Renal pelvis (tissue), 12 donors: ENCODE measurements around the gene CELF6. TPM values are rescaled to one million over a fixed set of nuclear protein-coding genes. Genes with fewer than 3 reads are reported as not detected.

Source experiments
- DNase-seq: peaks from one replicate; pipeline ENCODE4 v3.0.0-alpha.2; 2013
- long read RNA-seq, 16 experiments: transcript quantifications; one replicate each; lab custom pipeline, GENCODE V29; 2026
- polyA plus RNA-seq, 3 donors: library from polyadenylated mRNA; unstranded; fragments of 120-200 nt; gene quantifications; one replicate each; pipeline ENCODE4 v1.2.1, GENCODE V29; 2013; ENCODE audit not compliant: insufficient read length in 3 of 3

The CELF6 gene
- 1 to 10 TPM; 3.5 to 5.2 (median 5.0) TPM for polyA plus RNA-seq
- long read RNA-seq, donor 1 = 0 reads
- long read RNA-seq, donor 2 = 0 reads
- long read RNA-seq, donor 3 = 0 reads
- long read RNA-seq, donor 4 = 0 reads
- long read RNA-seq, donor 5 = 0 reads
- long read RNA-seq, donor 6 = 0 reads
- long read RNA-seq, donor 7 = 0 reads
- long read RNA-seq, donor 8 = 0 reads
- long read RNA-seq, donor 9 = 0 reads
- long read RNA-seq, donor 10, partial matches to known transcripts = 0 of 1 reads
- long read RNA-seq, donor 10, other reads (novel, unspliced or antisense) = 0 of 1 reads
- long read RNA-seq, donor 11 = 0 reads
- long read RNA-seq, donor 12 = 0 reads
- long read RNA-seq, donor 13 = 0 reads
- long read RNA-seq, donor 14 = 0 reads
- long read RNA-seq, donor 15 = 0 reads
- long read RNA-seq, donor 16 = 0 reads

DNA sequence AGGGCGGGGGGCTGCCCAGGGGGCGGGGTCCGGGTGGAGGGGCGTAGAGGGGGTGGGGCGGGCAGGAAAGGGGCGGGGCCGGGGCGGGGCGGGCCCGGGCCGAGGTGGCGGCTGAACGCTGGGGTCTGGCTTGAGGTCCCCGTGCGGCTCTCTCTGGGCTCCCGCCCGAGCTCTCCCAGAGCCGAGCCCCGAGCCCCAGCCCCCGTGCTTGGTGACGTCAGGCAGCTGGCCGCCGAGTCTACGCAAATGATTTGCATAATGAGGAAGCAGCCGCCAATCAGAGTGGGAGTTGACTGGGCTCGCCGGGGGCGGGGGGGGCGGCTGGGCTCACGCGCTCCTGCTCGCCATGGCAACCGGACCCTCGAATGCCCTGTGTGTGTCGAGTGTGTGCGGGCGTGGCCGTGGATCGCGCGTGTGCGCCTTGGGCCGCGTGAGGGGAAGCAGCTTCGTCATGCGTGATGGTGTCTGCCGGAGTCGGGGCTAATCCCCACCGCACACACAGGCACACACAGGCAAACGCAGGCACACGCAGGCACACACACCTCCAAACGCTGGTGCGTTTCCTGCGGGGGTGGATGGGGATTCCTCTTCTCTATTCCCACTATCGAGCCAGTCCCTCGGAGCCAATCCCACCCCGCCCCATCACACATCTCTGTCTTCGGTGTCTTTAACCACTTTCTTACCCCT, at the start of gene CELF6:
Gene CELF6 (minus strand): TSS at position 173 of the 687 bp plus-strand sequence. CDS start 283 bp downstream, outside the sequence.
- peak; percentile 89 for DNase-seq

DNA sequence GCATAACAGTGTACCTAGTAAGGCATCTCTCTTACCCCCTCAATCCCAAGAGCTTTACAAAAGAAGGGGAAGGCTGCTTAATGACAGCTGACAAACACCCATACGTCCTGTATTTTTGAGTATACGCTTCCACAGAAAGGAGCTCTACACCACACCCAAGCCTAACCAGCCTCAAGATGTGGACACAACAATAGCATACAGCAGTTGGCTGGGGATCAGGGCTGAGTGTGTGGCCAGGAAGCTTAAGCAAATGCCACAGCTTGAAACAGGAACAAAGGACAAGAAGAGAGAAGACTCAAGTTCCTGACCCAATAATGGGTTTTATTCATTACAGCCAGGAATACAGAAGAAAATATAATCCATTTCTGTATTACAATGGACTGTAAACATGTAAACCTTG, 48.9 kb upstream of the CELF6 start:
- DNase-seq = no peak

DNA sequence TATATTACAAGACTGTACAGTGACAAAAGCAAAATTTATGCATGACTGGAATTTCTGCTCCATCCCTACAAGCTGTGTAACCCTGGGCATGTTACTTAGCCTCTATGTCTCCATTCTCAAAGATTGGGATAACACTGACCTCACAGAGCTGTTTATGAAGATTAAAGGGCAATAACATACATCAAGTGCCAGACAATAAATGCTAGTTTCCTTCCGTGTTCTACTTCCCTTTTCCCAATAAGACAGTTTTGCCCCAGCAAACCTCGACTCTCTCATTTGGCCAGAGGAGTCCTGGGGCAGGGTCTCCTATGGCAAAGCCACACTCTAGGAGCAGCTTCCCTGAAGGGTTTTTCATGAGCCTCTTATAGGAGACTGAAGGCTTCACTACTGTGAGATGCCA, 48.4 kb upstream of the CELF6 start:
- no peak for DNase-seq

DNA sequence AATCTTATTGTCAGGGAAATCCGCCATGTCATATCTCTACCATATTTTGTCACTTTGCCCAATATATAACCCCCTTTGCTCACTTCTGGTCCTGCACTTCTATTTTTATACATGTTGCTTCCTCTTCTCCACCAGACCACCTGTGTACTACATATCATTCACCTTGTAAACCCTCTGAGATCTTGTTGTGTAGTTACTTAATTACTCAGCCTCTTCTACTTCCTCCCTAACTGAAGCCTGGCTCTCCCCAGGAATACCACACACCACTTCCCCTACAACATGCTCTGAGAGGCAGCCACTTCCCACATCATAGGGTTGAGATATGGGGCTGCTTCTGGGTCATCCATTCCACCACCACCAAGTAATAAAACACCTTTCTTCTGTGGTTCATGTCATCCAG, 45.9 kb upstream of the CELF6 start:
- DNase-seq = no peak

DNA sequence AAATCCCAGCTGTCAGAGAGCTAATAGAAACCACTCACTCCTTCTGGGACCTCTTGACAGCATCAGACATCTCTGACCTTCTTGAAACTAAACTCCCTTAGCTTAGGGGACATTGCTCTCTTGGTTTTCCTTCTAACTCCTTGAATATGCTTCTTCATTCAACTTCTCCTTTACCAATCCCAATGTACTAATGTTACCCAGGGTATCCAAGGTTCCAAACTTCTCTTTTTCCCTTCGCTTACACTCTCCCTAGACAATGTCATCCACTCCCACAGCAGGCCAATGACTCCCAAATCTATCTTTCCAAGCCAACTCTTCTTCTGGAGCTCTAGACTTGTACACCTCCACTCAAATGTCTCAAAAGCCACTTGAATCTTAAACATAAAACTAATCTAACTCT, 41.2 kb upstream of the CELF6 start:
- no peak for DNase-seq

DNA sequence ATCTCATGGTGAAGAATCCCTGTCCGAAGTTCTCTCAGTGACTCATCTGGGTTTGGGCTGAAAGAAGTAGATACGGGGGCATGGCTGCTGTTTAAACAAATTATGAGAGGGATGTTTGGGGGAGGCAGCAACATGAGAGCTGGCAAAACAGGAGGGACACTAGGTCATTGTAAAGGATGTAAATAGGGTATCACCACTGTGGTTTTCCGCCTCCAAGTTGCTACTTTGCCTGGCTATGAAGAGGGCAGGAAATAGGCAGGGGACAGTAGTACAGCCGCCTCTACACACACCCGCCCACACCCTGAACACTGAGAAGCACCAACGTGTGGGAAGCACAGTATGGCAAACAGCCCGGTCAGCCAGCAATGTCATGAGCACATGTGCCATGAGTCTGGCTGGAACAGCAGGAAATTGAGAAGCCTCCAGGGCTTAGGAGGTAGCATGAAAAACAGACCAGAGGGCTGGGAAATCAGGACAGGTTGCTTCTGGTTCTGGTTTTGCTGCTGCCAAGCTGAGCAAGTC, 38.8 kb upstream of the CELF6 start:
- peak; percentile 40 for DNase-seq

DNA sequence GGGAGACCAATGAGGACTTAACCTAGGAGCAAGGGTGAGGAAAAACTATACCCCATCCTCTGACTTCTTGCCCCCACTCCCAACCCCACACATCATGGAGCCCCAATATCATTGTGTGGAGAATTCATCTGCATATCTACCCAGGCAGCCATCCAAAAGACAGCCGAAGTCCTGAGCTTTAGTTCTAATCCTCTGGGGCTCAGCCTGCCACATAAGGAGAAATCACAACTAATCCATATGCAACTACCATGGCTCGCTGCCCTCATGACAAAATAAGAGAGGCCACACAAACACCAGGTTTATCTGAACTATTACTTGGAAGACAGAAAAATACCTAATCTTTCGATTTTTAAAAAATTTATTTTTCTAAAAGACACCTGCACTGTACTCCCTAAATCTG, 38.2 kb upstream of the CELF6 start:
- DNase-seq = no peak

DNA sequence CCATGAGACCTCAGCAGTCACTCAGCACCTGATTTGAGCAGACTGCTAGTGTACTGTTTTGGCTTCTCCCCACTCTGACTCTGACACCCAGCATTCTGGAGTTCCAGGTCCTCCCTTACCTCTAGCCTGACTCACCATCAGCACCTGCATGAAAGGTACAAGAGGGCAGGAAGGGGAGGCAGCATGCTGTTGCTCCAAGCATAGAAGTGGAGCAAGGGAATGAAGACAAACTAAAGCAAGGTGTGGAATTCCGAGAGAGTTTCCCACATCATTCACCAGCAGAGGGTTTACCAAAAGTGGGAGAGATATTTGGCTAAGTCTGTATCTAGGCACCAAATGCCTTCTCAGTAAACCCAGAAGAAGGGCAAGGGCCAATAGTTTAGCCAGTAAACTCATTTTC, 34.5 kb upstream of the CELF6 start:
- no peak for DNase-seq

DNA sequence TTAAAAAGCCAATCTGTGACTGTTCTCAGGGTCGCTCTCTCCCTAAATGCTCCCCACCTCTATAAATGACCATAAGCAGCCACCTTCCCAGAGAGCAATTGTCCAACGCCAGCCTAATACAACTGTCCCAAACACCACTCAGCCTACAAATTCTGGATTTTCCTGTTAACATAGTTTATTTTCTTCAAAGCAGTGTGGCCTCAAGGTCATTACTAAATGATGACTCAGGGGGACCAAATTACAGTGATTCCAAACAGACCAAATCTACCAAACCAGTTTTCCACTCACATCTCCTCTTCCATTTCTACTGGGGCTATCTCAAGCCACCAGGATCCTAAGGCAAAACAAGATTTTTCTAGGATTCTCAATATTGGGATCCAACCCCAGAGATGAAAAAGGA, 33.3 kb upstream of the CELF6 start:
- no peak for DNase-seq

DNA sequence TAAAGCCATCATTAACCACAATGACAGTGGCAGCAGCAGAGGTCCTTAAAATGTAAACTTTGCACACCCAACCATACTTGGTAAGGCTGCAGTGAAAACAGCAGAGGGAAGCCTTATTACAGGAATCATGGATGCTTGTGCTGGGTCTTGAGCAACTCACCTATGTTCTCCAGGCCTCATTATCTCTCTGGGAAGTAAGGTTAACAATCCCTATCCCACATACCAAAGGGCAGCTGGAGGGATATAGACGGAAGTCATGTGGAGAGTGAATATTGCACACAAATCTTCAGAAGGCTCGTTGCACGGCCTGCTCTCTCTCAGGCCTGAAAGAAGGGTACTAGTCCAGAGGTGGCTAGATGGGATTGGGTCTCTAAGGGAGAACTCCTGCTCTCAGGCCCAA, 25.8 kb upstream of the CELF6 start:
- DNase-seq = no peak

DNA sequence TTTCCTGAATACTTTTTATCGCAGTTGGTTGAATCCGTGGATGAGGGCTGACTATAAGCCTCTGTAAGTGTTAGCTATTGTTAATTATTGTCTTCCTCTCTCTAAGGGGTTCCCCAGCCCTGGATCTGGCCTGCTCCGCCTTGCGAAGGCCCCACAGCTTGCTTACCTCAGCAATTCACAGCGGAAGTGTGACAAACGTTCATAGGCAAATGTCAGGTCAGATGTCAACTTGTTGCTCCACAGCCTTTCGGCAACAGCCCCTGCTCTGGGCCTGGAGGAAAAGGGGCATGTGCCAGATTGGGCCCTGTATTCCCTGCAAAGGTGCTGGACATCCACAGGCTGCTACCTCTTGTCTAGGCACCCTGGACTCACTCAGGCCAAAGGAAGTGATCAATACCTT, 25.3 kb upstream of the CELF6 start:
- DNase-seq = no peak

DNA sequence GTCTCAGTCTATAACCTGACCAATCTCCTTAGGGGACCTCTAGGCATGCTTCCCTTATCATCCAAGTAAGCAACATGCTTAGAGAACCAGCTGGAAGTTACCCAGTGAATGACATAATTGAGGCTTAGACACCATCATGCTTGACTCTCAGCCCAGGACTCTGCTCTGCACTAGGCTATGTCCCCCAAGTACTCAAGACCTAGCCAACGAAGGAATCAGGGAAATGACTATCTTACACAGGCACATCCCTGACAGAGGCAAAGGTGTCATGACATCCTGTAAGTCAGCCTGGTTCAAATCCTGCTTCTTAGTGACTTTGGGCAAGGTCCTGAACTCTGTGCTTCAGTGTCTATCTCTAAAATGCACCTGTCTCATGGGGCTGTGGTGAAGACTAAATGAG, 24.6 kb upstream of the CELF6 start:
- DNase-seq = no peak

DNA sequence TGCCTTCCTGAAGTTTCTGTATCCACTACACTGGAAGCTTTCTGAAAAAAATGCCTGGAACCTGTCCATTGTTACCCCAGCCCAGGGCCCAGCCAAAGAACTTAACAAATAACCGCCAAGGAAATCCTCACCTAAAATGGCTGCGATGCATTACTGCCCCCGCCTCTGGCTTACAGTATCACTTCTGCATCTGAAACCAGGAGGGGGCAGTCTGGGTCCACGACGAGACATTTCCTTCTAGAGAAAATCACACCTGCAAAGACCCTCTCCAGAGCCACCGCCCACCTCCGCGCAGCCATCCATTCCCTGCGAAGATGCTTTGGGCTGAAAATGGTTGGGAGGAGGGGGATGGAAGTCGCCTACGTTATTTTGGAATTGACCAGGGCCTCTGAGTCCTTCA, 22.4 kb upstream of the CELF6 start:
- DNase-seq = no peak

DNA sequence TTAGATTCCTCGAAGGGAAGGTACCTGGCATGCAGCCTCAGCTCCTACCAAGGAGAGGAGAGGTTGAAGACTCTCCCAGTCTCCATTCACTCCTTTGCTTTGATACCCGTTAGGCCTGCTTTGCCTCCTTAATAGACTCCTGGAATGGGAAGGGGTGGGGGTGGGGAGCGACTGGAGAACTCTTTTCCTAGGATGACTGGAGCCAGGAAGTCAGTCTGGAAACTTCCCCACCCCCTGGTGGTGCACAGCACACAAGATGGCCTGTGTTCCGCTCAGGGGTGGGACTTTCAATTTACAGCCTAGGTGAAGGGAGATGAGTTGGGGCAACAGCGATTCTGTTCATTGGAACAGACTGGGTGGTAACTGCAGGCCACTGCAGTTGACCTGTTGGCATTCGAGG, 21.4 kb upstream of the CELF6 start:
- no peak for DNase-seq

DNA sequence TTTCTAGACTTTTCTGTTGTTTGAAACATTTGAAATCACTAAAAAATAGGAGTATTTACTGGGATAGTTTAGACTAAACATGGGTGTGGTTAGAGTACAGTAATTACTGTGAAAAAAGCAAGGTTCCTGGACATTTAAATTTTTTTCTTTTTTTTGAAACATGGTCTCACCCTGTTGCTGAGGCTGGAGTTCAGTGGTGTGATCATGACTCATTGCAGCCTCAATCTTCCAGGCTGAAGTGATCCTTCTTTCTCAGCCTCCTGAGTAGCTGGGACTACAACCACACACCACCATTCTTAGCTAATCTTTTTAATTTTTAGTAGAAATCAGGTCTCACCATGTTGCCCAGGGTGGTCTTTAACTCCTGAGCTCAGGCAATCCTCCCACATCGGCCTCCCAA, 20.4 kb upstream of the CELF6 start:
- no peak for DNase-seq

DNA sequence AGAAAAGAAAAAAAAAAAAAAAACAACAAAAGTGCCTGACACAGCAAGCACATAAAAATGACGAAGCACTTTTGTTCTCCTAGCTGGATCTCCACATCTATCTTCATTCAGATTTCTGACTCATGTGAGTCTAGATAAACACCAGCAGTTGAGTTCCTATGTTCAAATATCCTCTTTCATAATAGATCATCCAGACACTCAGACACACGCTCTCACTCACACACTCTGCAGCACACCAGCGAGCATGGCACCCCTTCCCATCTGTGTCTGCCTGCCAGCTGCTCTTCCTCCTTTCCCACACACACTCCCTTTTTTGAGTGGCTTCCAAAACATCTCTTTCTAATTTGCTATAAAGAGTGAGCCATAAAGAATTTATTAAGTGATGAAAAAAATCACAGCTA, 19.8 kb upstream of the CELF6 start:
- peak; percentile 61 for DNase-seq

DNA sequence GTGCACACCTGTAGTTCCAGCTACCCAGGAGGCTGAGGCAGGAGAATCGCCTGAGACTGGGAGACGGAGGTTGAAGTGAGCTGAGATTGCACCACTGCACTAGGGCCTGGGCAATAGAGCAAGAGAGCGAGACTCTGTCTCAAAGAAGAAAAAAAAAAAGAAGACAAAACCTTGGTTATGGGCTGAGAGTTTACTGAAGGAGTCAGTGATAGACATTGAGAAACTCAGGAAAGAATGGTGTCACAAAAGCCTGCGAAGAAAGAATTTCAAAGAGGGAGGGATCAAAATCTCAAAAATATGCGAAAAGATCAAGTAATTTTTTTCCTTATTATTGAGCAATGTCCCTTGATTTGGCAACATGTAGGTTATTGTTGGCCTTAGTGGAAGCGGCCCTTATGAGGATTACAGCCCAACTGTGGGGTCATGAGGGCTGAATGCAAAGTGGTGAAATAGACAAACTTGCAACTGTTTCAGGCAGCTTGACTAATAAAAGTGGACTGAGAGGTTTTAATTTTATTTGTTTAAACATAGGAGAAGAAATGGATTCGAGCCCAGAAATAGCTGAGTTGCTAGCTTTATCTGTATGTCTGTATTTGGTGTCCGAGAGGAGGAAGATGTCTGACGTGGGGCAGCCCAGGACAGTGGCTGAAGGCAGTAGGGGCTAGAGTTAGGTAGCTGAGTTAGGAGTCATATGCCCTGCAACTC, 18.8 kb upstream of the CELF6 start:
- no peak for DNase-seq

DNA sequence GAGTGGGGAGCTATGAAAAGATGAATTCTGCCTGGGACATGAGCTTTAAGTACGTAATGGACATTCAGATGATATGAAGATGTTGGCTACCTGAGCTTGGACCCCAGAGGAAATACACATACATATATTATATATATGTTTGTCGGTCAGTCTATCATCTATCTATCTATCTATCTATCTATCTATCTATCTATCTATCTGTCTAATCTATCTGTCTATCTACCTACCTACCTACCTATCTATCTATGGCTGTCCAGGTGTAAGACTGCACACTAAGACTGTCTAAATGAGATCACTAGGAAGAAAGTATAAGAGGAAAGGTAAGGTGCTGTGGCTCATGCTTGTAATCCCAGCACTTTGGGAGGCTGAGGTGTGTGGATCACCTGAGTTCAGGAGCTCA, 18.2 kb upstream of the CELF6 start:
- DNase-seq = no peak

DNA sequence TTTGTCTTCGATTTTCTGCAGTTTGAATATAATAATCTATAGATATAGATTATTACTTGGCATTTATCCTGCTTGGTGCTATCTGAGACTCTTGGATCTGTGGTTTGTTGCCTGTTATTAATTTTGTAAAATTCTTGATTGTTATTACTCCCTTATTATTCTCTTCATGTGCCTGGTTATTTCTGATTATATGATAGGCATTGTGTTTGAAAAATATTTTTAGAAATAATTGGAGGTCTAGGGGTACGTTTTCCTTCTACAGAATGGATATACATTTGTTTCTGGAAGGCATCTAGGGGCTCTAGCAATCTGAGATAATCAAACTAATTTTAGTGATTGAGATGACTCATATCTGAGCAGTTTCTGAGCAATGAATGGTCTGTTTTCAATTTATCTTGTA, 14.9 kb upstream of the CELF6 start:
- no peak for DNase-seq

DNA sequence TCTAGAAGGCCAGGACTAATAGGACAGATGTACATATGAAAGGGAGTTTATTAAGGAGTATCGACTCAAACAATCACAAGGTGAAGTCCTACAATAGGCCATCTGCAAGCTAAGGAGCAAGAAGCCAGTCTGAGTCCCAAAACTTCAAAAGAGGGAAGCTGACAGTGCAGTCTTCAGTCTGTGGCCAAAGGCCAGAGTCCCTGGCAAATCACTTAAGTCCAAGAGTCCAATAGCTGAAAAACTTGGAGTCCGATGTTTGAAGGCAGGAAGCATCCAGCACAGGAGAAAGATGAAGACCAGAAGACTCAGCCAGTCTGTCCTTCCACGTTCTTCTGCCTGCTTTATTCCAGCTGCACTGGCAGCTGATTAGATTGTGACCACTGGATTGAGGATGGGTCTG, 11.1 kb upstream of the CELF6 start:
- no peak for DNase-seq

DNA sequence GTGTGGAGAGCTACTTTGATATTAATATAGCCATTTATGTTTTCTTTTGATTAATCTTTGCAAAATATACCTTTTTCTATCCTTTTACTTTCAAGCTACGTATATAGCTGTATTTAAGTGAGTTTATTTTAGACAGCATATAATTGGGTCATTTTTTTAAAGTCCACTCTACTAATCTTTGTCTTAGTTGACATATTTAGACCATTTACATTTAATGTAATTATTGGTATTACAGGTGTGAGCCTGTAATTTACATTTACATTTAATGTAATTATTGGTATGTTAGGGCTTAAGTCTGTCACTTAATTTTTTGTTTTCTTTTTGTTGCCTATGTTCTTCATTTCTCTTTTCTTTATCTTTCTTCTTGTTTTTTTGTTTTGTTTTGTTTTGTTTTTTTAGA, 3.8 kb upstream of the CELF6 start:
- no peak for DNase-seq

DNA sequence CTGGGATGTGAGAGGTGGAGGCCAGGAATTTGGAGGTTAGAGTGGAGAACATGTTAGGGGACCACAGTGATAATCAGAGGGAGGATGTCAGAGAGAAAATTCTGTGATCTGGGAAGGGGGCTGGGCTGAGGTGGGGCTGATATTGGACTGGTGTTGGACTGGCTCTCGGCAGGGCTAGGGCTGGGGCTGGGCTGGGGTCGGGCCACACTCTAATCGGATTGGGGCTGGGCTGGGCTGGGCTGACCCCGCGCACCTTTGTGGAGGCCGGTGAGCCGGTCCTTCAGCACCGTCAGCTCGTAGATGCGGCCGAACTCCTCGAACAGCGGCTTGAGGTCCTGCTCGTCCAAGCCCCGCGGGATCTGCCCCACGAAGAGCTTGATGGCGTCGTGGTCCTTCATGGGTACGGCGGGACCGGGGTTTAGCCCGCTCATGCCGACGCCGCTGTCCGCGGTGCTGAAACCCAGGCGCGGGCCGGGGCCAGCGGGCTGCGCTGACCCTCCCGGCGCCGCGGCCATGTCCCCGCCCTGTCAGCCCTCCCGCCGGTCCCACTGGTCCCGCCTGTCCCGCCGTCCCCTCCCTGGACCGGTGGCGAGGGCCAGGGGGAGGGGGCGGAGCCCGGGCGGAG, 485 bp downstream of the CELF6 start:
- peak; percentile 83 for DNase-seq
